HL-60 (cell line): ENCODE results near the gene ARHGAP10.

ENCODE experiments used
- DNase-seq, 2 experiments: peaks; one replicate each; pipeline ENCODE4 v3.0.0-alpha.2; 2010 to 2020; ENCODE audit warnings: low read depth in 1 of 2, low spot score in 1 of 2
- H3K27ac ChIP-seq: fragments of 250-450 bp; sonication (Bioruptor Pico); replicated peaks from 2 replicates; pipeline ENCODE4 v1.5.1; 2020; ENCODE audit warnings: mild to moderate bottlenecking, moderate library complexity
- H3K27me3 ChIP-seq: fragments of 250-450 bp; sonication (Bioruptor Pico); 2 replicates; pipeline ENCODE4 v1.5.1; 2021; ENCODE audit warnings: mild to moderate bottlenecking, moderate library complexity; ENCODE audit not compliant: insufficient read depth, poor library complexity, severe bottlenecking
- H3K4me3 ChIP-seq: replicated peaks from 2 replicates; pipeline ENCODE4 v1.5.1; 2011; ENCODE audit warnings: mild to moderate bottlenecking, control low read depth, low read length; ENCODE audit not compliant: insufficient read depth
- CTCF ChIP-seq: IDR thresholded peaks from one replicate; pipeline ENCODE4 v1.5.1; 2011; ENCODE audit warnings: low read length, control low read depth, inconsistent platforms; ENCODE audit not compliant: insufficient read depth
- GABPA ChIP-seq: IDR thresholded peaks from 2 replicates; pipeline ENCODE4 v1.6.1; 2012; ENCODE audit warnings: low read depth
- POLR2AphosphoS5 ChIP-seq: IDR thresholded peaks from 2 replicates; pipeline ENCODE4 v1.6.1; 2012; ENCODE audit warnings: low read depth
- REST ChIP-seq: IDR thresholded peaks from 2 replicates; pipeline ENCODE4 v1.6.1; 2012; ENCODE audit warnings: low read depth; ENCODE audit not compliant: insufficient replicate concordance
- SPI1 ChIP-seq: IDR thresholded peaks from 2 replicates; pipeline ENCODE4 v1.6.1; 2012; ENCODE audit warnings: low read depth, mild to moderate bottlenecking, borderline replicate concordance

ARHGAP10 gene

GRCh38 chr4:147825451-147826287, 93.8 kb downstream of the ARHGAP10 start:
- H3K4me3 ChIP-seq = no peak overlapping the region
- peak in 1 of 2 experiments; percentile 52 for DNase-seq
- no peaks in the 10 kb centered on the region for H3K27me3 ChIP-seq
- TF ChIP-seq POLR2AphosphoS5 (no peak), SPI1 (peak; percentile 47; the same call in 1 of the 2 replicates)
- peak overlapping the region; percentile 38; the same call in 1 of the 2 replicates for H3K27ac ChIP-seq

GRCh38 chr4:147826288-147826646, 94.4 kb downstream of the ARHGAP10 start:
- H3K27ac ChIP-seq = no peak overlapping the region; the same call in 1 of the 2 replicates
- DNase-seq = no peak
- H3K27me3 ChIP-seq = no peaks in the 10 kb centered on the region
- TF ChIP-seq GABPA (no peak), REST (peak; percentile 43), CTCF (no peak), SPI1 (no peak), POLR2AphosphoS5 (no peak)
- H3K4me3 ChIP-seq = no peak overlapping the region

GRCh38 chr4:147828331-147828905, 96.5 kb downstream of the ARHGAP10 start:
- TF ChIP-seq POLR2AphosphoS5 (no peak), SPI1 (no peak), CTCF (no peak), REST (no peak), GABPA (no peak)
- Histone ChIP-seq H3K27ac (no peak overlapping the region), H3K4me3 (no peak overlapping the region), H3K27me3 (no peaks in the 10 kb centered on the region)
- no peak for DNase-seq

- no peak for DNase-seq
- no peak overlapping the region for H3K27ac ChIP-seq
- H3K4me3 ChIP-seq = no peak overlapping the region
- H3K27me3 ChIP-seq = no peaks in the 10 kb centered on the region
- TF ChIP-seq CTCF = no peak
- no peak for TF ChIP-seq SPI1
- TF ChIP-seq REST = no peak
- no peak for TF ChIP-seq POLR2AphosphoS5
- TF ChIP-seq GABPA = no peak
Measured at GRCh38 chr4:147829401-147830101, 97.7 kb downstream of the ARHGAP10 start.
